NCI-H146 (cell line): ENCODE data around the gene FNIP1.
"Not testable (repeated sequence)": the region's sequence is repeated elsewhere in the genome, so short reads cannot be mapped to it uniquely, and the experiment has no call there.

ENCODE experiments used
- DNase-seq: peaks from one replicate; lab custom pipeline; 2025; lab: John Stamatoyannopoulos, UW

FNIP1 gene

GRCh38 chr5:131637694-131638093 is 159.1 kb downstream of the FNIP1 start:
- DNase-seq = no peak

GRCh38 chr5:131635684-131636572 is 160.9 kb downstream of the FNIP1 start:
- DNase-seq = peak; percentile 33

GRCh38 chr5:131634996-131635683 is 161.7 kb downstream of the FNIP1 start, which contains the start of gene RAPGEF6:
TSS of gene RAPGEF6 (minus strand) at chr5:131635229. CDS start at chr5:131635030, 199 bp downstream.
- peak; percentile 98 for DNase-seq

- DNase-seq = peak; percentile 64
These were observed 162.2 kb downstream of the FNIP1 start for GRCh38 chr5:131634666-131634995.

GRCh38 chr5:131634238-131634637 is 162.6 kb downstream of the FNIP1 start:
- DNase-seq = no peak

- no peak for DNase-seq
These were observed 163.0 kb downstream of the FNIP1 start for GRCh38 chr5:131633830-131634229.

- DNase-seq = no peak
These were observed 165.9 kb downstream of the FNIP1 start for GRCh38 chr5:131630963-131631350.

- DNase-seq = peak; percentile 4
These were observed 166.4 kb downstream of the FNIP1 start for GRCh38 chr5:131630208-131630962.

GRCh38 chr5:131628990-131629389 is 167.8 kb downstream of the FNIP1 start:
- no peak for DNase-seq

- no peak for DNase-seq
These were observed 169.5 kb downstream of the FNIP1 start for GRCh38 chr5:131627207-131627865.

GRCh38 chr5:131622633-131623032 is 174.2 kb downstream of the FNIP1 start:
- DNase-seq = no peak

- not testable (repeated sequence) for DNase-seq
These were observed 175.7 kb downstream of the FNIP1 start for GRCh38 chr5:131621164-131621563.

- no peak for DNase-seq
These were observed 177.7 kb downstream of the FNIP1 start for GRCh38 chr5:131619102-131619501.

GRCh38 chr5:131617140-131617822 is 179.5 kb downstream of the FNIP1 start:
- no peak for DNase-seq

GRCh38 chr5:131615957-131616356 is 180.9 kb downstream of the FNIP1 start:
- no peak for DNase-seq

GRCh38 chr5:131613423-131613822 is 183.4 kb downstream of the FNIP1 start:
- no peak for DNase-seq

GRCh38 chr5:131611064-131611381 is 185.8 kb downstream of the FNIP1 start:
- no peak for DNase-seq

GRCh38 chr5:131610198-131611063 is 186.4 kb downstream of the FNIP1 start:
- no peak for DNase-seq

GRCh38 chr5:131609774-131610173 is 187.0 kb downstream of the FNIP1 start:
- DNase-seq = no peak

- DNase-seq = no peak
These were observed 188.2 kb downstream of the FNIP1 start for GRCh38 chr5:131608597-131608996.
